ENCODE results near the gene SPPL3.
A peak's percentile ranks its signal among the peaks of the same experiment; 100 is the strongest.

The SPPL3 gene

GRCh38 chr12:120861074-120861795 lies 42.9 kb downstream of the SPPL3 start:
- TF ChIP-seq ESRRG (CRISPR knock-in tag; IDR thresholded peaks at IDR 0.05) (no peak), ZNF8 (CRISPR knock-in tag; IDR thresholded peaks at IDR 0.05) (no peak), SNAI2 (CRISPR knock-in tag; IDR thresholded peaks at IDR 0.05) (no peak), ARNTL (CRISPR knock-in tag; IDR thresholded peaks at IDR 0.05; ENCODE audit: borderline replicate concordance, low read depth) (no peak), ZNF565 (CRISPR knock-in tag; conservative IDR thresholded peaks at IDR 0.05; ENCODE audit: low read depth) (no peak), PPARA (CRISPR knock-in tag; IDR thresholded peaks at IDR 0.05; ENCODE audit: borderline replicate concordance) (no peak)
- TF ChIP-seq, protein P1, sequence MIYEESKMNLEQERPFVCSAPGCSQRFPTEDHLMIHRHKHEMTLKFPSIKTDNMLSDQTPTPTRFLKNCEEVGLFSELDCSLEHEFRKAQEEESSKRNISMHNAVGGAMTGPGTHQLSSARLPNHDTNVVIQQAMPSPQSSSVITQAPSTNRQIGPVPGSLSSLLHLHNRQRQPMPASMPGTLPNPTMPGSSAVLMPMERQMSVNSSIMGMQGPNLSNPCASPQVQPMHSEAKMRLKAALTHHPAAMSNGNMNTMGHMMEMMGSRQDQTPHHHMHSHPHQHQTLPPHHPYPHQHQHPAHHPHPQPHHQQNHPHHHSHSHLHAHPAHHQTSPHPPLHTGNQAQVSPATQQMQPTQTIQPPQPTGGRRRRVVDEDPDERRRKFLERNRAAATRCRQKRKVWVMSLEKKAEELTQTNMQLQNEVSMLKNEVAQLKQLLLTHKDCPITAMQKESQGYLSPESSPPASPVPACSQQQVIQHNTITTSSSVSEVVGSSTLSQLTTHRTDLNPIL (CRISPR knock-in tag; IDR thresholded peaks at IDR 0.05; ENCODE audit: low read depth), result no peak
- no peak for ATAC-seq

- TF ChIP-seq ISL1 (CRISPR knock-in tag; IDR thresholded peaks at IDR 0.05), result no peak
- TF ChIP-seq, protein P2, sequence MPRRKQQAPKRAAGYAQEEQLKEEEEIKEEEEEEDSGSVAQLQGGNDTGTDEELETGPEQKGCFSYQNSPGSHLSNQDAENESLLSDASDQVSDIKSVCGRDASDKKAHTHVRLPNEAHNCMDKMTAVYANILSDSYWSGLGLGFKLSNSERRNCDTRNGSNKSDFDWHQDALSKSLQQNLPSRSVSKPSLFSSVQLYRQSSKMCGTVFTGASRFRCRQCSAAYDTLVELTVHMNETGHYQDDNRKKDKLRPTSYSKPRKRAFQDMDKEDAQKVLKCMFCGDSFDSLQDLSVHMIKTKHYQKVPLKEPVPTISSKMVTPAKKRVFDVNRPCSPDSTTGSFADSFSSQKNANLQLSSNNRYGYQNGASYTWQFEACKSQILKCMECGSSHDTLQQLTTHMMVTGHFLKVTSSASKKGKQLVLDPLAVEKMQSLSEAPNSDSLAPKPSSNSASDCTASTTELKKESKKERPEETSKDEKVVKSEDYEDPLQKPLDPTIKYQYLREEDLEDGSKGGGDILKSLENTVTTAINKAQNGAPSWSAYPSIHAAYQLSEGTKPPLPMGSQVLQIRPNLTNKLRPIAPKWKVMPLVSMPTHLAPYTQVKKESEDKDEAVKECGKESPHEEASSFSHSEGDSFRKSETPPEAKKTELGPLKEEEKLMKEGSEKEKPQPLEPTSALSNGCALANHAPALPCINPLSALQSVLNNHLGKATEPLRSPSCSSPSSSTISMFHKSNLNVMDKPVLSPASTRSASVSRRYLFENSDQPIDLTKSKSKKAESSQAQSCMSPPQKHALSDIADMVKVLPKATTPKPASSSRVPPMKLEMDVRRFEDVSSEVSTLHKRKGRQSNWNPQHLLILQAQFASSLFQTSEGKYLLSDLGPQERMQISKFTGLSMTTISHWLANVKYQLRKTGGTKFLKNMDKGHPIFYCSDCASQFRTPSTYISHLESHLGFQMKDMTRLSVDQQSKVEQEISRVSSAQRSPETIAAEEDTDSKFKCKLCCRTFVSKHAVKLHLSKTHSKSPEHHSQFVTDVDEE (CRISPR knock-in tag; IDR thresholded peaks at IDR 0.05), result no peak
- no peak for TF ChIP-seq ZFP30 (CRISPR knock-in tag; IDR thresholded peaks at IDR 0.05)
- ATAC-seq, result no peak
Measured at GRCh38 chr12:120858306-120859088, 45.7 kb downstream of the SPPL3 start.

DNA sequence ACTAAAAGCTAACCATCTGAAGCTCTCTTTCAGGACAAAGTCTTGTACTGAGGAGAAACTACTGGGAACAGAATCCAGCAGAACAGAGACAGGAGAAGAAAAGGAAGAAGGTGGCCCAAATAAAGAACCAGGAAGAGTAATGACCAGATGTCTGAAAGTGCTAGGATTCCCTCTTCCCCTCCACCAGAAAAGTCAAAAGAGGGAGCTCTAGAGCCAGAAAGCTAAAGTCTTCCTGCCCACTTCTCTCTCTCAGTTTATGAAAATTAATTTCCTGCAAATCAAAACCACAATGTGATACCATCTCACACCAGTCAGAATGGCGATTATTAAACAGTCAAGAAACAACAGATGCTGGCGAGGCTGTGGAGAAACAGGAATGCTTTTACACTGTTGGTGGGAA lies 47.2 kb downstream of the SPPL3 start:
- ATAC-seq, result peak; percentile 48; the same call in 1 of the 3 replicates
- TF ChIP-seq POU6F1 (CRISPR knock-in tag; IDR thresholded peaks at IDR 0.05; ENCODE audit: borderline replicate concordance, low read depth) (no peak), ZNF70 (CRISPR knock-in tag; IDR thresholded peaks at IDR 0.05) (no peak), ISL1 (CRISPR knock-in tag; IDR thresholded peaks at IDR 0.05) (no peak)

- ATAC-seq, result no peak
- TF ChIP-seq GLIS3 (CRISPR knock-in tag; IDR thresholded peaks at IDR 0.05), result no peak
Measured at GRCh38 chr12:120855823-120856588, 48.2 kb downstream of the SPPL3 start.

DNA sequence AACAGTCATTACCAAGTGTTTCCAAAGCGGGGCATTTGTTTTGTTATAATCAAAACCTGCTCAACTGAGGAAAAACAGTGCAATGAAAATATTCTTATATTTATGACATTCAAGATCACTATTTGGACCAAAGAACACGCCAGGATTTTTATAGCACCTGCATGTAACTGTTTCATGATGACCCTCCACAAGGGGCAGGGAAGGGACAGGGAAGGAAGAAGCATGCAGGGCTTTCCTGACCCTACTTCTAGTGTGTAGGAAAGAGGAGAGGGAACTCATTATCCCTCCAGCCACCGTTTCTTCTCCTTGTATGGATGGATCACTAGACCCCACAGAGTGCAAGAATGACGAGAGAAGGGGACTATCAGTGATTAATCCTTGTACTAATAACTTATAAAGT lies 49.4 kb downstream of the SPPL3 start:
- TF ChIP-seq OSR1 (CRISPR knock-in tag; IDR thresholded peaks at IDR 0.05) (no peak), ZNF8 (CRISPR knock-in tag; IDR thresholded peaks at IDR 0.05) (no peak), ZNF70 (CRISPR knock-in tag; IDR thresholded peaks at IDR 0.05) (no peak), ESRRG (CRISPR knock-in tag; IDR thresholded peaks at IDR 0.05) (no peak), CSDC2 (CRISPR knock-in tag; IDR thresholded peaks at IDR 0.05) (no peak), RARB (CRISPR knock-in tag; IDR thresholded peaks at IDR 0.05) (no peak)
- TF ChIP-seq, protein P1 (CRISPR knock-in tag; IDR thresholded peaks at IDR 0.05; ENCODE audit: low read depth), result no peak
- TF ChIP-seq, protein P2 (CRISPR knock-in tag; IDR thresholded peaks at IDR 0.05), result no peak
- no peak for ATAC-seq

Measured in SK-N-SH treated with all-trans-retinoic acid at 6 μM for 48 hours (cell line).